ENCODE data around the gene SPINT4.
"Not testable (repeated sequence)": the region's sequence is repeated elsewhere in the genome, so short reads cannot be mapped to it uniquely, and the experiment has no call there.

The SPINT4 gene

DNA sequence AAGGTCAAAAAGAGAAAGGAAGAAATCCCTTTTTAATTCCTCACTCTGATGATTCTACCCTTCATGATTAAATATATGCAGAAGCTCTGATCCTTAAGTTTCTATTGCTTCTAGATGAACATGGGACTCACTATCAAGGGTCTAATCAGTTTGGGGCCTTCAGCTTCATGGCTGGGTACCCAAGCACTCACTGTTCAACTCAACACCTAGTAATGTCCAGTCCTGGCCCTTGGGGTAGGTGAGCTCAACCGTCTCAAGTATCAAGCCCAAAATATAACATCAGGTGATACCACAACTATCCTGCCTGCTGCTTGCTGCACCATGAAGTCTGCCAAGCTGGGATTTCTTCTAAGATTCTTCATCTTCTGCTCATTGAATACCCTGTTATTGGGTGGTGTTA is at the start of gene SPINT4:
TSS of gene SPINT4 (plus strand) at position 301 of the 400 bp plus-strand sequence. CDS start at position 322, 21 bp downstream.
- no peak for DNase-seq (ENCODE audit: low spot score)

DNA sequence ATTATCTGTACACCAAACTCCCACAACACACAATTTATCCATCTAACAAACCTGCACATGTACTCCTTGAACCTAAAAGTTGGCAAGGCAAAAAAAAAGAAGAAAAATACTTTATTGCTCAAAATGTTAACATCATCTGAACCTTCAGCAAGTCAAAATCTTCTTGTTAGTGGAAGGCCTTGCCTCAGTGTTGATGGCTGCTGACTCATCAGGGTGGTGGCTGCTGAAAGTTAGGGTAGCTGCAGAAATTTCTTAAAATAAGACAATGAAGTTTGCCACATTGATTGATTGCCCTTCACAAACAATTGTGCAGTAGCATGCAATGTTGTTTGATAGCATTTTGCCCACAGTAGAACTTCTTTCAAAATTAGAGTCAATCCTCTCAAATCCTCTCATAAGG is 49.4 kb upstream of the SPINT4 start:
- no peak for DNase-seq (ENCODE audit: low spot score)

DNA sequence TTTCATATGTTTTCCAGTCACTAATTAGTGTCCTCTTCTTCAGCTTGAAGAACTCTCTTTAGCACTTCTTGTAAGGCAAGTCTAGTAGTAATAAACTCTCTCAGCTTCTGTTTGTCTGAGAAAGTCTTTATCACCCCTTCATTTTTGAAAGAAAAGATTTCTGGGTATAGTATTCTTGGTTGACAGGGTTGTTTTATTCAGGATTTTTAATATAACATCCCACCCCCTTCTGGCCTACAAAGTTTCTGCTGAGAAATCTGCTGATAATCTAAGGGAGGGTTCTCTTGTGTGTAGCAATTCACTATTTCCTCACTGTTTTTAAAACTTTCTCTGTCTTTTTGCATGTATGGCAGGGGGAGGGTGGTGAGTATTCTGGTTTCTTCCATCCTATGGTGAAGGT is 42.5 kb upstream of the SPINT4 start:
- DNase-seq (ENCODE audit: low spot score): no peak

DNA sequence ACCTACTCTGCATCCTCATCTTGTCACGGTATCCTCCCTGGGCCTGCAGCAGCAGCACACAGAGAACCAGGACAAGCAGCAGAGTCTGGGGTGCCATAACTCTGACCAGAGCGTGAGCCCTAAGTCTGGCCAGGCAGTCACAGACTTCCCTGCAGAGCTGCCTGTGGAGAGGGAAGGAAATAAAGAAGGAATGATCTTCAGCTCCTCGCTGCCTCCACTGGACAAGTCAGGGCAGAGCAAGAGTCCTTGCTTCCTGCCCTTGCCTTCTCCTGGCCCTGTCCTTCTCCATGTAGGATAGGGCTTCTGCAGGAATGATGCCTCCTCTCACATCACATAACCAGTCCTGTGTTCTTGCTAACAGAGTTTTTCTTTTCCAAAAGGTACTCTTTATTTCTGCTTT is 36.3 kb upstream of the SPINT4 start:
- DNase-seq (ENCODE audit: low spot score): no peak

DNA sequence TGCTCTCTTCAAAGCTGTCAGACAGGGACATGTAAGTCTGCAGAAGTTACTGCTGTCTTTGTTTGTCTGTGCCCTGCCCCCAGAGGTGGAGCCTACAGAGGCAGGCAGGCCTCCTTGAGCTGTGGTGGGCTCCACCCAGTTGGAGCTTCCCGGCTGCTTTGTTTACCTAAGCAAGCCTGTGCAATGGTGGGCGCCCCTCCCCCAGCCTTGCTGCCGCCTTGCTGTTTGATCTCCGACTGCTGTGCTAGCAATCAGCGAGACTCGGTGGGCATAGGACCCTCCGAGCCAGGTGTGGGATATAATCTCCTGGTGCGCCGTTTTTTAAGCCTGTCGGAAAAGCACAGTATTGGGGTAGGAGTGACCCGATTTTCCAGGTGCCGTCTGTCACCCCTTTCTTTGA is 28.8 kb upstream of the SPINT4 start:
- DNase-seq (ENCODE audit: low spot score): not testable (repeated sequence)

DNA sequence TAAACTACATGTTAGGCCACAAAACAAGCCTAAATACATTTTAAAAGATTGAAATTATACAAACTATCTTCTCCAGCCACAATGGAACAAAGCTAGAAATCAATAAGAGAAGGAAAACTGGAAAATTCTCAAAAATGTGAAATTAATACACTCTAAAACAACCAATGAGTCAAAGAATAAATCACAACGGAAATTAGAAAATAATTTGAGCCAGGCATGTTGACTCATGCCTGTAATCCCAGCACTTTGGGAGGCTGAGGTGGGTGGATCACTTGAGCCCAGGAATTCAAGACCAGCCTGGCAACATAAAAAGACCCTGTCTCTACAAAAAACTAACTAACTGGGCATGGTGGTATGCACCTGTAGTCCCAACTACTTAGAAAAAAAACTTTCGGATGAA is 26.7 kb upstream of the SPINT4 start:
- DNase-seq (ENCODE audit: low spot score): no peak

DNA sequence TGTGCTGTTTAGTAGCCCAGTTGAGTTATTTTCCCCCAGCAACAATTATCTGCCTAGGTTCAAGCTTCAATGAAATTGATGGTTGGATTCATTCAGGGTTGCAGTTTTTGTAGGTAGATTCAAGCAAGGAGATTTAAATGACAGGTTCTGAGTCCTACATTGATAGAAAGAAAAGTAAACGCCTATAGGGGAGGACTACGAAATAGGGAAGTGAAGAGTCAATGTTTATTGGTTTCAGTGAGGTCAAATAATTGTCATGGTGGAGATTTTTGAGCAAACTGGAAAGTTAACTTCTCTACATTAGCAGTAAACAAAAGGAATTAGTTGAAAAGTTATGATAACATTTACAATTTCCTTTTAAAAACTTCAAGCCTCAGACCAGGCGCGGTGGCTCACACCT is 21.0 kb upstream of the SPINT4 start:
- no peak for DNase-seq (ENCODE audit: low spot score)

DNA sequence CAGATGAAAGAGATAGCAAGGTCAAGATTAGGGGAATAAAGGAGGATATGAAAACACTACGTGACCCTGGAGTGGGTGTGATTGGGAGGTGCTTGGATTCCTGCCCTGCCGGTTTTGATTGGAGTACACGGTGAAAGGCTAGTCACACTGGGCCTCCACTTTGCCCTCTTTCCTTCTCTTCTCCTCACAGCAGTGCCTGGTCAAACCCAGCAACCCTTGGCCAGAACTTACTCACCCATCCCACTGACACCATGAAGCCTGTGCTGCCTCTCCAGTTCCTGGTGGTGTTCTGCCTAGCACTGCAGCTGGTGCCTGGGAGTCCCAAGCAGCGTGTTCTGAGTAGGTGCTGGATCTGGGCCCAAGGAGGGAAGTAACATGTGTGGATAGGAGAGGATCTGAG is 20.3 kb upstream of the SPINT4 start, which contains the start of gene WFDC13:
TSS of gene WFDC13 (plus strand) at position 166 of the 400 bp plus-strand sequence. CDS start at position 252, 86 bp downstream.
- DNase-seq (ENCODE audit: low spot score): no peak

DNA sequence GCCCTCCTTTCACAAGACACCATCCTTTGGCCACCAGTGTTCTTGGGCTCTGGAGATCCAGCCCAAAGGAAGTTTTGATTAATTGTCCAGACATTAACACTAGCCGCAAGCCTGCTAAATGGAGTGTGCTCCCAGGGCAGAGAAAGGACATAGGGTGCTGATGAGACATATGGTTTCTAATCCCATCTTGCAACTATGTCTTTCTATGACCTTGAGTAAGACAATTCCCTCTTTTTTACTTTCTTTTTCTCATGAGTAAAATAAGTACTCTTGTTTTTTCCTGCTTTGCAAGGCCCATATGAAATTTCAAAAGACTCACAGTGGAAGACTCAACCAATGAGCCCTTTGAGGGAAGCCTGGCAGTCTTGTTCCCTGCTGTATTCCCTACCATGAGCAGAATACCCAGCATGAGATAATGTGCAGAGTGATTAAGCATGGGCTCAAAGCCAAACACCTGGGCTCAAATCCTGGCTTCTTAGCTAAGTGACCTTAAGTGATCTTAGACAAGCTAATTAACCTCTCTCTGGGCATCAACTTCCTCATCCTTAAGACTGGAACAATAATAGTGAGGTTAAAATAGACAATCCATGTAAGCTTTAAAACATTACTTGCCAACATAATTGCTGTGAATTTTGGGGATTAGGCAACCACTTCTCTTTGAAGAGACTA is 17.0 kb upstream of the SPINT4 start, which contains the start of gene WFDC10B:
TSS of gene WFDC10B (minus strand) at position 51 of the 669 bp plus-strand sequence. CDS start 19,027 bp downstream, outside the sequence.
- no peak for DNase-seq (ENCODE audit: low spot score)

DNA sequence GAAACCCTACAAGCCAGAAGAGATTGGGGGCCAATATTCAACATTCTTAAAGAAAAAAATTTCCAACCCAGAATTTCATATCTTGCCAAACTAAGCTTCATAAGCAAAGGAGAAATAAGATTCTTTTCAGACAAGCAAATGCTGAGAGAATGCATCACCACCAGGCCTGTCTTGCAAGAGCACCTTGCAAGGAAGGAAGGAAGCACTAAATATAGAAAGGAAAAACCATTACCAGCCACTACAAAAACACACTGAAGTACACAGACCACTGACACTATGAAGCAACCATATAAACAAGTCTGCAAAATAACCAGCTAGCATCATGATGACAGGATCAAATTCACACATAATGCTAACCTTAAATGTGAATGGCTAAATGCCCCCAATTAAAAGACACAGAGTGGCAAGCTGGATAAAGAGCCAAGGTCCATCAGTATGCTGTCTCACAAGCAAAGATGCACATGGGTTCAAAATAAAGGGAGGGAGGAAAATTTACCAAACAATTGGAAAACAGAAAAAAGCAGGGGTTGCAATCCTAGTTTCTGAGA is 5.9 kb upstream of the SPINT4 start:
- DNase-seq (ENCODE audit: low spot score): not testable (repeated sequence)

DNA sequence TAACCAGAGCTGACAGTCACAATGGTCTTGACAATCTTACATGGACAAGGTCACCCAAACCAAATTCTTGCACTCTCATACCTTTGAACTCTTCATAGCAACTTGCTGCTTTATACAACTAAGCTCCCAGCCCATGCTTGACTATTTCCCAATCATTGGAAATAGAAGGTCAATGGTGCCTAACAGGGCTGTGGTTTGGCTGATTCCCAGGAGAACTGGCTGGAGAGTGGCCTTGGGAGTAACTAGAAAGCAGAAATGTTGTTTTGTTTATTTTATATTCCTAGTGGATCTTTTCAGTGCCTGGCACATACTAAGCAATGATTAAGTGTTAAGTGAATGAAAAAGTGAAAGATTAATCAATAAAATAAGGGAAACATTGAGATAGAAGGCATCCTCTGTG is 3.0 kb downstream of the SPINT4 start:
- no peak for DNase-seq (ENCODE audit: low spot score)

DNA sequence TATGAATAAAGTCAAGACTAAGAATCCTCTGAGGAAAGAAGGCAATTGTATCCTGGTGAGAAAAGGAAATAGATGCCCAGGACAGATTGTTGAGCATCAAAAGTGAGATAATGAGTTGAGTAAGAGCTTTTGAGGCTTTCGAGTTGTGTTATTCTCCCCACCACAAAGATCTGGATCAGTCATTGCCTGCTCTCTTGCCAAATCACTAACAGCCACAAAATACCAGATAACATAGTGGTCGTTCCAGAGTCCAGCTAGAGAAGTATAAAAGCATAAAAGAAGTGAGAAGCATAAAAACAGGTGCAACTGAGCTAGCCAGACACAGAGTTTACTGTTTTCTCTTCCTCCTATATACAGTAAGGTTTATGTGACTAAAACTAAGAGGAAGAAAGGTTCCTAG is 4.9 kb downstream of the SPINT4 start:
- DNase-seq (ENCODE audit: low spot score): no peak

DNA sequence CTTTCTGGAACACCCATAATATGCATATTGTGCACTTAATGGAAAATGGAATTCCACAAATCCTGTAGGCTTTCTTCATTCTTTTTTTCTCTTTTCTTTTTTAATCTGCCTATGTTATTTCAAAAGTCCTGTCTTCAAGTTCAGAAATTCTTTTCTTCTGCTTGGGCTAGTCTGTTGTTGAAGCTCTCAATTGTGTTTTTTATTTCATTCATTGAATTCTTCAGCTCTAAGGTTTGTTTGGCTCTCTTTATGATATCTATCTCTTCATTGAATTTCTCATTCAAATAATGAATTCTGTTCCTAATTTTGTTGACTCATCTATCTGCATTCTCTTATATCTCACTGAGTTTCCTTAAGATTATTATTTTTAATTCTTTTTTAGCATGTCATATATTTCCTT is 10.1 kb downstream of the SPINT4 start:
- no peak for DNase-seq (ENCODE audit: low spot score)

DNA sequence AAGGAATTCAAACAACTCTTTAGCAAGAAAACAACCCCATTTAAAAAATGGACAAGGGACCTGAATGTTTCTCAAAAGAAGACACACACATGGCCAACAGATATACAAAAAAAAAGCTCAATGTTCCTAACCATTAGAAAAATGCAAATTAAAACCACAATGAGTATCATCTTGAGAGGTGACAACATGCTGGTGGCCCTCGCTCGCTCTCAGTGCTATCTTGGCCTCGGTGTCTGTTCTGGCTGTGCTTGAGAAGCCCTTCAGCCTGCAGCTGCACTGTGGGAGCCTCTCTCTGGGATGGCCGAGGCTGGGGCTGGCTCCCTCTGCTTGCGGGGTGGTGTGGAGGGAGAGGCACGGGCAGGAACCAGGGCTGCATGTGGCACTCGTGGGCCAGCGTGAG is 13.4 kb downstream of the SPINT4 start:
- DNase-seq (ENCODE audit: low spot score): no peak

DNA sequence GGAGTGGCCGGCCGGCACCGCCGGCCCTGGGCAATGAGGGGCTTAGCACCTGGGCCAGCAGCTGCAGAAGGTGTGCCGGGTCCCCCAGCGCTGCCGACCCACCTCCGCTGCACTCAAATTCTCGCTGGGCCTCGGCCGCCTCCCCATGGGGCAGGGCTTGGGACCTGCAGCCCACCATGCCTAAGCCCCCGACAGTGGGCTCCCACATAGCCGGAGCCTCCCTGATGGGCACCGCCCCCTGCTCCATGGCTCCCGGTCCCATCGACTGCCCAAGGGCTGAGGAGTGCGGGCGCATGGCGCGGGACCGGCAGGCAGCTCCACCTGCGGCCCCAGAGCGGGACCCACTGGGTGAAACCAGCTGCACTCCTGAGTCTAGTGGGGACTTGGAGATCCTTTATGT is 13.8 kb downstream of the SPINT4 start:
- no peak for DNase-seq (ENCODE audit: low spot score)

DNA sequence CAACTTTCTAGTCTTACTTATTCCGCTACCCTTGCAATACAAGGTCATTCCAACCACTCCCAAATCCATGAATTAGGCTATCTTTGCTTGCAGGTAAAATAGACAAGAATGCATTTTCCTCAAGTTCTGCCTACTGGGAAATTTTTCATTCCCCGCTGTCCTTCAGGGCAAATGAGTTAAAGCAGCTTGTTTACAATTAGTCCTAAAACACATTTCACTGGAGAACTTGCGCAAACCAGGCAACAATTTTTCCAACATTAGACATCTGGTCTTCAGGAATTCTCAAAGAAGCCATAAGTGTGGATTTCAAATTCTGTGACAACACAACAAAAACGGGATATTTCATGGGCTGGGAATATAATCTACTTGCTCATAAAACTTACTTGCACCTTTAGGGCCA is 20.4 kb downstream of the SPINT4 start:
- no peak for DNase-seq (ENCODE audit: low spot score)

DNA sequence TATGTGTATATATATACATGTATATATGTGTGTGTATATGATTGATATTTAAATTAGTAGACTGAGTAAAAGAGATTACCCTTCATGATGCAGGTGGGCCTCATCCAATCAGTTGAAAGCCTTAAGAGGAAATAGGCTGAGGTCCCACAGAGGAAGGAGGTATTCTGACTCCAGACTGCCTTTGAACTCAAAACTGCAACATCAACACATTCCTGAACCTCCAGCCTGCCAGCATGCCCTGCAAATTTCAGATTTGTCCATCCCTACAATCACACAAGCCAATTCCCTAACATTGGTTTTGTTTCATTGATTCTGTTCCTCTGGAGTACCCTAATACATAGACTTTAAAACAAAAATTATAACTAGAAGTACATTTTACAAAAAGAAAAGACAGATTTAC is 22.9 kb downstream of the SPINT4 start:
- no peak for DNase-seq (ENCODE audit: low spot score)

DNA sequence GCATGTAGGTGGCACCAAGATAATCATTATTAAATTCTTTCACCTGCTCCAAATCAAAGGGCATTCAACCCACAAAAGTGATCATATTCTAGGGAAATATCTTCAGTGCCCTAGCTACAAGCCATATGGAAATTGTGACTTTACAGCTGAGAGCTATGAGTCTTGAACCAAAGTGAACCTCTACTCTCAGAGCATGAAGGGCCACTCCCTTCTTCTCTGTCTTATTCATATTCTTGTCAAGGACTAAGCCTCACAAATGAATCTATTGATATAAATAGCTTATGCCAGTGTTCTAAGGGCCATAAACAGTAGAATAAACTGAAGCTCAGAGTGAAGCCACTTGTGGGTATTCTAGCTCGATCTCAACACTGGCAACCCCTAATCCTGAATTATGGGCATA is 29.6 kb downstream of the SPINT4 start:
- no peak for DNase-seq (ENCODE audit: low spot score)

DNA sequence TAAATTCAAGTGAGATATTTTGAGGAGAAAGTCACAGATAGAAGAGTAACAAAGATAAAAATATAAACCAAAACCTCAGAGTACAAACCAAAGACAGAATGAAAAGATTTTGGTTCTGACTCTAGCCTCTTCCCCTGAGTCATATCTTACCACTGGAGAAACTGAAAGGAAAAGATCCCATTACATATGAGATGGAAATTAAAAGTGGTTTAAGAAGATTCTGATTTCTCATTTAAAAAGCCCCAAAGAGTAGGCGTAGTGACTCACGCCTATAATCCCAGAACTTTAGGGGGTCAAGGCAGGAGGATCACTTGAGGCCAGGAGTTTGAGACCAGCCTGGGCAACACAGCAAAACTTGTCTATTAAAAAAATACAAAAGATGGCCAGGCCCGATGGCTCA is 30.6 kb downstream of the SPINT4 start:
- no peak for DNase-seq (ENCODE audit: low spot score)

DNA sequence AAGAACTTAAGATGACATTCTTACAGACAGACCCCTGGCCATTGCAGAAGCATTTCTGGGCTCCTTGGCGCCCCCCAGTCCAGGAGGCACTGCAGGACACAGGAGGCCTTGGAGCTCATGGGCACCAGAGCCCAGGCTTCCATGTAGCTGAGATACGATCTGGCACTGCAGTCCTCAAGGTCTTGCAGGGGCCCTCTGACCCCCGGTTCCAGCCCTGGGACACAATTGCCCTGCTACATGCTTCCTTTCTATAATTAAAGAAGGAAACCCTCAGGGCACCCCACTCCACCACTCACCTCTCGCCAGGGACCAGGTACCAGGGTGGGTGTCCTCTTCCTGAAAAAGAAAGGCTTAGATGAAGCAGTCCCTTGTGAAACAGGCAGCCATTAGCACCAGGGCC is 35.9 kb downstream of the SPINT4 start:
- no peak for DNase-seq (ENCODE audit: low spot score)

DNA sequence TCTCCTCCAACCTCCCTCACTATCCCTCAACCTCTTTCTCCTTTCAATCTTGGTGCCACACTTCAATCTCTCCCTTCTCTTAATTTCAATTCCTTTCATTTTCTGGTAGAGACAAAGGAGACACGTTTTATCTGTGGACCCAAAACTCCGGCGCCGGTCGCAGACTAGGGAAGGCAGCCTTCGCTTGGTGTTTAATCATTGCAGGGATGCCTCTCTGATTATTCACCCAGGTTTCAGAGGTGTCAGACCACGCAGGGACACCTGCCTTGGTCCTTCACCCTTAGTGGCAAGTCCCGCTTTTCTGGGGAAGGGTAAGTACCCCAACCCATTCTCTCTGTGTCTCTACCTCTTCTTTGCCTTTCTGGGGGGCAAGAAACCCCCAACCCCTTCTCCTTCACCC is 37.8 kb downstream of the SPINT4 start:
- not testable (repeated sequence) for DNase-seq (ENCODE audit: low spot score)

DNA sequence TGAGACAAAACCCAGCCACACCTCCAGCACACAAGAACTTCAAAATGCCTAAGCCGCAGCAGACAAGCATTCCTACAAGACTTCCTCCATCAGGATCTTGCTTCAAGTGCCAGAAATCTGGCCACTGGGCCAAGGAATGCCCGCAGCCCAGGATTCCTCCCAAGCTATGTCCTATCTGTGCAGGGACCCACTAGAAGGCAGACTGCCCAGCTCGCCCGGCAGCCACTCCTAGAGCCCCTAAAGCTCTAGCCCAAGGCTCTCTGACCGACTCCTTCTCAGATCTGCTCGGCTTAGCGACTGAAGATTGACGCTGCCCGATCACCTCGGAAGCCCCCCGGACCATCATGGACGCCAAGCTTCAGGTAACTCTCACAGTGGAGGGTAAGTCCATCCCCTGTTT is 39.8 kb downstream of the SPINT4 start:
- not testable (repeated sequence) for DNase-seq (ENCODE audit: low spot score)

DNA sequence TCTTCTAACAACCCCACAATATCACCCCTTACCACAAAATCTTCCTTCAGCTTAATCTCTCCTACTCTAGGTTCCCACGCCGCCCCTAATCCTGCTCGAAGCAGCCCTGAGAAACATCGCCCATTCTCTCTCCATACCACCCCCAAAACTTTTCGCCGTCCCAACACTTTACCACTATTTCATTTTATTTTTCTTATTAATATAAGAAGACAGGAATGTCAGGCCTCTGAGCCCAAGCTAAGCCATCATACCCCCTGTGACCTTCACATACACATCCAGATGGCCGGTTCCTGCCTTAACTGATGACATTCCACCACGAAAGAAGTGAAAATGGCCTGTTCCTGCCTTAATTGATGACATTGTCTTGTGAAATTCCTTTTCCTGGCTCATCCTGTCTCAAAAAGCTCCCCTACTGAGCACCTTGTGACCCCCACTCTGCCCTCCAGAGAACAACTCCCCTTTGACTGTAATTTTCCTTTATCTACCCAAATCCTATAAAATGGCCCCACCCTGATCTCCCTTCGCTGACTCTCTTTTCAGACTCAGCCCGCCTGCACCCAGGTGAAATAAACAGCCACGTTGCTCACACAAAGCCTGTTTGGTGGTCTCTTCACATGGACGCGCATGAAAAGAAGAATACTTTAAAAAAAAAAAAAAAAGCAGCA is 42.6 kb downstream of the SPINT4 start:
- not testable (repeated sequence) for DNase-seq (ENCODE audit: low spot score)

All from left forelimb (tissue), 1 donor.